A673 (cell line): ENCODE measurements around the gene MSANTD4.

Experiments
- EZH2 ChIP-seq: fragments of 200-600 bp; sonication (generic); IDR thresholded peaks from 2 replicates; pipeline ENCODE4 v1.6.1; 2017; ENCODE audit warnings: borderline replicate concordance, low read depth, mild to moderate bottlenecking, mixed read lengths, antibody characterized with exemption, low read length; ENCODE audit not compliant: poor library complexity, severe bottlenecking
- TF ChIP-seq, protein P1 (sequence below): fragments of 300-800, 200-600 bp; sonication (generic); conservative IDR thresholded peaks from 2 replicates; pipeline ENCODE4 v1.5.1; 2017; ENCODE audit warnings: low read depth, mild to moderate bottlenecking, antibody characterized with exemption, low read length, moderate library complexity, mixed read lengths

GRCh38 chr11:106031936-106032335 is 9.9 kb upstream of the MSANTD4 start:
- TF ChIP-seq, protein P1, sequence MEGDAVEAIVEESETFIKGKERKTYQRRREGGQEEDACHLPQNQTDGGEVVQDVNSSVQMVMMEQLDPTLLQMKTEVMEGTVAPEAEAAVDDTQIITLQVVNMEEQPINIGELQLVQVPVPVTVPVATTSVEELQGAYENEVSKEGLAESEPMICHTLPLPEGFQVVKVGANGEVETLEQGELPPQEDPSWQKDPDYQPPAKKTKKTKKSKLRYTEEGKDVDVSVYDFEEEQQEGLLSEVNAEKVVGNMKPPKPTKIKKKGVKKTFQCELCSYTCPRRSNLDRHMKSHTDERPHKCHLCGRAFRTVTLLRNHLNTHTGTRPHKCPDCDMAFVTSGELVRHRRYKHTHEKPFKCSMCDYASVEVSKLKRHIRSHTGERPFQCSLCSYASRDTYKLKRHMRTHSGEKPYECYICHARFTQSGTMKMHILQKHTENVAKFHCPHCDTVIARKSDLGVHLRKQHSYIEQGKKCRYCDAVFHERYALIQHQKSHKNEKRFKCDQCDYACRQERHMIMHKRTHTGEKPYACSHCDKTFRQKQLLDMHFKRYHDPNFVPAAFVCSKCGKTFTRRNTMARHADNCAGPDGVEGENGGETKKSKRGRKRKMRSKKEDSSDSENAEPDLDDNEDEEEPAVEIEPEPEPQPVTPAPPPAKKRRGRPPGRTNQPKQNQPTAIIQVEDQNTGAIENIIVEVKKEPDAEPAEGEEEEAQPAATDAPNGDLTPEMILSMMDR: no peak
- TF ChIP-seq EZH2: no peak
